HepG2 (cell line): ENCODE results near the gene TCAP. TPM values are rescaled to one million over a fixed set of nuclear protein-coding genes. Genes with fewer than 3 reads are reported as not detected.

Source experiments
- EED ChIP-seq: sonication (generic); formaldehyde crosslinking; IDR thresholded peaks from 2 replicates; pipeline ENCODE4 v1.5.0; 2020; ENCODE audit warnings: mild to moderate bottlenecking, missing genetic modification reagents
- FIP1L1 ChIP-seq: fragments of 200-400 bp; formaldehyde crosslinking; IDR thresholded peaks from 2 replicates; pipeline ENCODE4 v1.6.1; 2018; ENCODE audit warnings: low read depth, mild to moderate bottlenecking, low read length, moderate library complexity, borderline replicate concordance; ENCODE audit not compliant: insufficient read depth
- GTF3A ChIP-seq: sonication (generic); formaldehyde crosslinking; conservative IDR thresholded peaks from 2 replicates; pipeline ENCODE4 v1.4.0; 2020; ENCODE audit warnings: mild to moderate bottlenecking, missing genetic modification reagents
- HNRNPK ChIP-seq: fragments of 200-400 bp; formaldehyde crosslinking; IDR thresholded peaks from 2 replicates; pipeline ENCODE4 v1.6.1; 2018; ENCODE audit warnings: low read length, low read depth, moderate library complexity, mild to moderate bottlenecking; ENCODE audit not compliant: poor library complexity, severe bottlenecking
- HOXD1 ChIP-seq: sonication (generic); formaldehyde crosslinking; IDR thresholded peaks from 2 replicates; pipeline ENCODE4 v1.5.0; 2020; ENCODE audit warnings: missing genetic modification reagents
- KDM6A ChIP-seq: IDR thresholded peaks from 2 replicates; pipeline ENCODE4 v1.6.1; 2016; ENCODE audit warnings: low read depth
- MAZ ChIP-seq, 2 experiments: sonication (generic) in 1 of 2; formaldehyde crosslinking in 1 of 2; IDR thresholded peaks; 2 replicates each; pipeline versions ENCODE4 v1.5.0 to v1.6.1; 2012 to 2020; ENCODE audit warnings: low read depth in 2 of 2, mild to moderate bottlenecking in 2 of 2, borderline replicate concordance in 1 of 2, improper control_type of control experiment in 1 of 2, low read length in 1 of 2, missing genetic modification reagents in 1 of 2, moderate library complexity in 1 of 2
- MEIS1 ChIP-seq: sonication (generic); formaldehyde crosslinking; IDR thresholded peaks from 2 replicates; pipeline ENCODE4 v1.9.0; 2021; ENCODE audit warnings: mild to moderate bottlenecking, missing genetic modification reagents, moderate library complexity, borderline replicate concordance
- SALL2 ChIP-seq: sonication (generic); formaldehyde crosslinking; IDR thresholded peaks from 2 replicates; pipeline ENCODE4 v1.8.1; 2023; ENCODE audit warnings: mild to moderate bottlenecking, missing genetic modification reagents, inconsistent platforms
- SOX13 ChIP-seq, 3 experiments: fragments of 450-650 bp in 1 of 3; sonication (generic) in 1 of 3; formaldehyde crosslinking in 1 of 3; IDR thresholded peaks in 2 of 3; conservative IDR thresholded peaks in 1 of 3; 2 replicates each; pipeline versions ENCODE4 v1.5.0 to v1.6.1; 2016 to 2020; ENCODE audit warnings: antibody characterized with exemption in 1 of 3, mild to moderate bottlenecking in 1 of 3, missing compliant biosample characterization in 1 of 3, missing genetic modification reagents in 1 of 3, moderate library complexity in 1 of 3
- ZNF234 ChIP-seq: sonication (generic); formaldehyde crosslinking; conservative IDR thresholded peaks from 2 replicates; pipeline ENCODE4 v1.5.1; 2020; ENCODE audit warnings: mild to moderate bottlenecking, missing genetic modification reagents
- ZNF263 ChIP-seq: sonication (generic); formaldehyde crosslinking; IDR thresholded peaks from 2 replicates; pipeline ENCODE4 v1.4.0; 2020; ENCODE audit warnings: missing genetic modification reagents
- ZNF264 ChIP-seq: sonication (generic); formaldehyde crosslinking; IDR thresholded peaks from 2 replicates; pipeline ENCODE4 v1.4.0; 2020; ENCODE audit warnings: missing genetic modification reagents
- ZNF317 ChIP-seq: sonication (generic); formaldehyde crosslinking; IDR thresholded peaks from 2 replicates; pipeline ENCODE4 v1.5.0; 2020; ENCODE audit warnings: mild to moderate bottlenecking, missing genetic modification reagents
- ZNF776 ChIP-seq: sonication (generic); formaldehyde crosslinking; IDR thresholded peaks from 2 replicates; pipeline ENCODE4 v1.4.0; 2020; ENCODE audit warnings: mild to moderate bottlenecking, missing genetic modification reagents
- ZNF792 ChIP-seq: IDR thresholded peaks from 2 replicates; pipeline ENCODE4 v1.6.1; 2016
- polyA plus RNA-seq, 8 experiments: library from polyadenylated mRNA; depleted of rRNA in 3 of 8; stranded (reverse) in 7 of 8; unstranded in 1 of 8; fragments of >200 nt; fragmentation: Illumina TruSeq in 4 of 8; extraction: Trizol in 4 of 8; gene quantifications; 2 replicates each; pipeline versions ENCODE4 v1.2.1 to v1.2.3, GENCODE V29; 2011 to 2016; ENCODE audit warnings: low read depth in 4 of 8, missing spikeins in 1 of 8, mixed read lengths in 1 of 8; ENCODE audit not compliant: insufficient read depth in 1 of 8
- total RNA-seq, 5 experiments: library from RNA; depleted of rRNA; stranded (reverse); fragments of >200 nt; fragmentation: Illumina TruSeq; extraction: Trizol; gene quantifications; 2 replicates each; pipeline ENCODE4 v1.2.3, GENCODE V29; 2016; ENCODE audit warnings: low read depth in 1 of 5
- TF ChIP-seq, protein P1 (sequence below): IDR thresholded peaks from 2 replicates; pipeline ENCODE4 v1.6.1; 2018; ENCODE audit warnings: missing genetic modification reagents
- TF ChIP-seq, protein P2 (sequence below): sonication (generic); formaldehyde crosslinking; IDR thresholded peaks from 2 replicates; pipeline ENCODE4 v1.4.0; 2020; ENCODE audit warnings: low read depth, mild to moderate bottlenecking, missing genetic modification reagents
- TF ChIP-seq, protein P3 (sequence below): IDR thresholded peaks from 2 replicates; pipeline ENCODE4 v1.6.1; 2012; ENCODE audit warnings: inconsistent platforms
- TF ChIP-seq, protein P4 (sequence below): sonication (generic); formaldehyde crosslinking; conservative IDR thresholded peaks from 2 replicates; pipeline ENCODE4 v1.4.0; 2020; ENCODE audit warnings: missing genetic modification reagents
- TF ChIP-seq, protein P5 (sequence below): sonication (generic); formaldehyde crosslinking; IDR thresholded peaks from 2 replicates; pipeline ENCODE4 v1.8.1; 2023; ENCODE audit warnings: mild to moderate bottlenecking, missing genetic modification reagents
- TF ChIP-seq, protein P6 (sequence below): IDR thresholded peaks from 2 replicates; pipeline ENCODE4 v1.6.1; 2018; ENCODE audit warnings: missing genetic modification reagents, mild to moderate bottlenecking, missing compliant biosample characterization

TCAP gene
- total and polyA plus RNA-seq, 2 of the 13 experiments (the other 11 are each of a cell fraction or from before 2014, with no cell fraction given), result 0.24 to 0.65 TPM

DNA sequence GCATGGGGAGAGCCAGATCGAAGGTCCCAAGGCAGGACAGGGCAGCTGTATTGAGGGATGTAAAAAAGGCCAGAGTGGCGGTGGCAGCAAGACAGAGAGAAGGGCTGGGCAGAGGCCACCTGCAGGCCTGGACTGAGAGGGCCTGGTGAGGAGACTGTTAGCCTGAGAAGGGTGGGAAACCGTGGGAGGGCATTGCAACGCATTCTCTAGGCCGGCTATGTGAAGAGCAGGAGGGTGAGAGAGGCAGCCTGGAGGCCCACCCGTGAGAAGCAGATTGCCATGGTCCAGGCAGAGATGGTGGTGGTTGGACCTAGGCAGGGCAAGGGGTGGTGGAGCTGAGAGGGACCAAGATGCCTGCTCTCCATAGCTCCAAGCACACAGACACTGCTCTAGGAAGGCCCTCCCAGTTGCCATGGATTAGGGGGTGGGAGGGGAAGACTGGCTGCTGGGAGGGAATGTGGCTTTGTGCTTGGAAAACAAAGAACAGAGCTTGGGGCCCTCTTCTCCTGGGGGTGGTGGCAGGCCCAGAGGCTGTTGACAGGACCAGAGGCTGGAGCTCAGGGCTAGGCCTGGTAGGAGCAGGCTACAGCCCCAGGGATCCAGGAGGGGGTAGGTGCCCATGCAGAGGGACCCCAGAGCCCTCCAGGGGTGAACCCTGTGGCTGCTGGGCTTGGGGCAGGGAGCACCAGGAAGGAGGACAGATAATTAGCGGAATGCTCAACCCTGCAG is 12.4 kb upstream of the TCAP start (continued):
- no peak for TF ChIP-seq GTF3A (CRISPR knock-in tag)
- TF ChIP-seq HNRNPK, result no peak
- TF ChIP-seq, protein P1, sequence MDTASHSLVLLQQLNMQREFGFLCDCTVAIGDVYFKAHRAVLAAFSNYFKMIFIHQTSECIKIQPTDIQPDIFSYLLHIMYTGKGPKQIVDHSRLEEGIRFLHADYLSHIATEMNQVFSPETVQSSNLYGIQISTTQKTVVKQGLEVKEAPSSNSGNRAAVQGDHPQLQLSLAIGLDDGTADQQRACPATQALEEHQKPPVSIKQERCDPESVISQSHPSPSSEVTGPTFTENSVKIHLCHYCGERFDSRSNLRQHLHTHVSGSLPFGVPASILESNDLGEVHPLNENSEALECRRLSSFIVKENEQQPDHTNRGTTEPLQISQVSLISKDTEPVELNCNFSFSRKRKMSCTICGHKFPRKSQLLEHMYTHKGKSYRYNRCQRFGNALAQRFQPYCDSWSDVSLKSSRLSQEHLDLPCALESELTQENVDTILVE, result no peak
- no peak for TF ChIP-seq ZNF234 (CRISPR knock-in tag)
- TF ChIP-seq ZNF263 (CRISPR knock-in tag), result peak; percentile 87
- no peak; the same call in 1 of the 2 replicates for TF ChIP-seq ZNF792 (CRISPR knock-in tag)
- TF ChIP-seq MEIS1 (CRISPR knock-in tag), result peak; percentile 77; the same call in 1 of the 2 replicates
- TF ChIP-seq ZNF317 (CRISPR knock-in tag), result no peak
- TF ChIP-seq, protein P2, sequence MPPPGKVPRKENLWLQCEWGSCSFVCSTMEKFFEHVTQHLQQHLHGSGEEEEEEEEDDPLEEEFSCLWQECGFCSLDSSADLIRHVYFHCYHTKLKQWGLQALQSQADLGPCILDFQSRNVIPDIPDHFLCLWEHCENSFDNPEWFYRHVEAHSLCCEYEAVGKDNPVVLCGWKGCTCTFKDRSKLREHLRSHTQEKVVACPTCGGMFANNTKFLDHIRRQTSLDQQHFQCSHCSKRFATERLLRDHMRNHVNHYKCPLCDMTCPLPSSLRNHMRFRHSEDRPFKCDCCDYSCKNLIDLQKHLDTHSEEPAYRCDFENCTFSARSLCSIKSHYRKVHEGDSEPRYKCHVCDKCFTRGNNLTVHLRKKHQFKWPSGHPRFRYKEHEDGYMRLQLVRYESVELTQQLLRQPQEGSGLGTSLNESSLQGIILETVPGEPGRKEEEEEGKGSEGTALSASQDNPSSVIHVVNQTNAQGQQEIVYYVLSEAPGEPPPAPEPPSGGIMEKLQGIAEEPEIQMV, result peak; percentile 72; the same call in 1 of the 2 replicates
- TF ChIP-seq HOXD1 (CRISPR knock-in tag), result no peak
- TF ChIP-seq, protein P3, sequence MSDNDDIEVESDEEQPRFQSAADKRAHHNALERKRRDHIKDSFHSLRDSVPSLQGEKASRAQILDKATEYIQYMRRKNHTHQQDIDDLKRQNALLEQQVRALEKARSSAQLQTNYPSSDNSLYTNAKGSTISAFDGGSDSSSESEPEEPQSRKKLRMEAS, result 0 out of 2 replicates have a peak, but pooled peaks have one; percentile 20
- TF ChIP-seq, protein P4, sequence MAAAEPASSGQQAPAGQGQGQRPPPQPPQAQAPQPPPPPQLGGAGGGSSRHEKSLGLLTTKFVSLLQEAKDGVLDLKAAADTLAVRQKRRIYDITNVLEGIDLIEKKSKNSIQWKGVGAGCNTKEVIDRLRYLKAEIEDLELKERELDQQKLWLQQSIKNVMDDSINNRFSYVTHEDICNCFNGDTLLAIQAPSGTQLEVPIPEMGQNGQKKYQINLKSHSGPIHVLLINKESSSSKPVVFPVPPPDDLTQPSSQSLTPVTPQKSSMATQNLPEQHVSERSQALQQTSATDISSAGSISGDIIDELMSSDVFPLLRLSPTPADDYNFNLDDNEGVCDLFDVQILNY (CRISPR knock-in tag), result 0 out of 2 replicates have a peak, but pooled peaks have one; percentile 33
- peak; percentile 65; the same call in 1 of the 2 replicates for TF ChIP-seq MAZ (IDR thresholded peaks at IDR 0.05; ENCODE audit: borderline replicate concordance, low read depth, low read length)
- TF ChIP-seq MAZ (CRISPR knock-in tag; IDR thresholded peaks at IDR 0.05; ENCODE audit: low read depth), result peak; percentile 54; the same call in 1 of the 2 replicates
- TF ChIP-seq, protein P5, sequence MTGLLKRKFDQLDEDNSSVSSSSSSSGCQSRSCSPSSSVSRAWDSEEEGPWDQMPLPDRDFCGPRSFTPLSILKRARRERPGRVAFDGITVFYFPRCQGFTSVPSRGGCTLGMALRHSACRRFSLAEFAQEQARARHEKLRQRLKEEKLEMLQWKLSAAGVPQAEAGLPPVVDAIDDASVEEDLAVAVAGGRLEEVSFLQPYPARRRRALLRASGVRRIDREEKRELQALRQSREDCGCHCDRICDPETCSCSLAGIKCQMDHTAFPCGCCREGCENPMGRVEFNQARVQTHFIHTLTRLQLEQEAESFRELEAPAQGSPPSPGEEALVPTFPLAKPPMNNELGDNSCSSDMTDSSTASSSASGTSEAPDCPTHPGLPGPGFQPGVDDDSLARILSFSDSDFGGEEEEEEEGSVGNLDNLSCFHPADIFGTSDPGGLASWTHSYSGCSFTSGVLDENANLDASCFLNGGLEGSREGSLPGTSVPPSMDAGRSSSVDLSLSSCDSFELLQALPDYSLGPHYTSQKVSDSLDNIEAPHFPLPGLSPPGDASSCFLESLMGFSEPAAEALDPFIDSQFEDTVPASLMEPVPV, result no peak
- no peak for TF ChIP-seq ZNF264
- no peak for TF ChIP-seq EED (CRISPR knock-in tag)
- TF ChIP-seq, protein P6, sequence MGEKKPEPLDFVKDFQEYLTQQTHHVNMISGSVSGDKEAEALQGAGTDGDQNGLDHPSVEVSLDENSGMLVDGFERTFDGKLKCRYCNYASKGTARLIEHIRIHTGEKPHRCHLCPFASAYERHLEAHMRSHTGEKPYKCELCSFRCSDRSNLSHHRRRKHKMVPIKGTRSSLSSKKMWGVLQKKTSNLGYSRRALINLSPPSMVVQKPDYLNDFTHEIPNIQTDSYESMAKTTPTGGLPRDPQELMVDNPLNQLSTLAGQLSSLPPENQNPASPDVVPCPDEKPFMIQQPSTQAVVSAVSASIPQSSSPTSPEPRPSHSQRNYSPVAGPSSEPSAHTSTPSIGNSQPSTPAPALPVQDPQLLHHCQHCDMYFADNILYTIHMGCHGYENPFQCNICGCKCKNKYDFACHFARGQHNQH (CRISPR knock-in tag), result no peak; the same call in 1 of the 2 replicates
- TF ChIP-seq ZNF776 (CRISPR knock-in tag), result no peak
- TF ChIP-seq FIP1L1, result no peak
- TF ChIP-seq SALL2 (CRISPR knock-in tag), result no peak
- 0 out of 2 replicates have a peak, but pooled peaks have one; percentile 56 for TF ChIP-seq SOX13 (IDR thresholded peaks at IDR 0.05)
- TF ChIP-seq SOX13 (CRISPR knock-in tag; conservative IDR thresholded peaks at IDR 0.05 in 1 of 2, IDR thresholded peaks at IDR 0.05 in 1 of 2), result peak in 1 of 2 experiments; percentile 95; a peak in 2 of 4 replicates
- no peak for TF ChIP-seq KDM6A (CRISPR knock-in tag)
